ENCODE results near the gene IL10RB. TPM values are rescaled to one million over a fixed set of nuclear protein-coding genes. Genes with fewer than 3 reads are reported as not detected.

IL10RB gene
- total and polyA plus RNA-seq, 10 donors: 25.4 to 89.7 (median 55.3) TPM

- intact Hi-C loops (cut with DNase I; ENCODE audit: low total_unique reads): no loop called here
- Histone ChIP-seq H3K27ac (peak overlapping the region in 4 of 8 donors; percentile 30 to 43 (median 36)), H3K36me3 (no peaks in the 10 kb centered on the region), H3K4me1 (peaks cover 0 to 55% (median 15%) of the 10 kb centered on the region in 6 donors), H3K4me3 (no peak overlapping the region), H3K27me3 (replicated peaks in 1 of 7) (no peaks in the 10 kb centered on the region), H3K9me3 (peaks cover 0 to 3% (median 0%) of the 10 kb centered on the region in 8 donors)
- 29 to 46% (median 40%) methylated on average over 6 of the region's 6 CpGs for WGBS, 5 donors
- TF ChIP-seq POLR2AphosphoS5 (IDR thresholded peaks at IDR 0.05) (peak in 1 of 3 donors; percentile 60), CTCF (IDR thresholded peaks at IDR 0.05 in 8 of 11, conservative IDR thresholded peaks at IDR 0.05 in 3 of 11) (no peak)
- DNase-seq: no peak
Measured at GRCh38 chr21:33308586-33309490, 42.7 kb downstream of the IL10RB start.

- intact Hi-C loops (cut with DNase I; ENCODE audit: low total_unique reads): no loop called here
- WGBS, 5 donors: 86 to 100% (median 94%) methylated on average over 1 of the region's 1 CpG
- no peaks in the 10 kb centered on the region for H3K27me3 ChIP-seq (replicated peaks in 1 of 7)
- TF ChIP-seq POLR2AphosphoS5 (IDR thresholded peaks at IDR 0.05) (no peak), POLR2A (IDR thresholded peaks at IDR 0.05) (no peak), CTCF (IDR thresholded peaks at IDR 0.05 in 8 of 11, conservative IDR thresholded peaks at IDR 0.05 in 3 of 11) (no peak)
- DNase-seq: no peak
- peaks cover 0 to 3% (median 0%) of the 10 kb centered on the region in 8 donors for H3K9me3 ChIP-seq
- peak overlapping the region in 1 of 8 donors; percentile 34 for H3K27ac ChIP-seq
- peaks cover 0 to 46% (median 15%) of the 10 kb centered on the region in 6 donors for H3K4me1 ChIP-seq
- H3K4me3 ChIP-seq: no peak overlapping the region
- no peaks in the 10 kb centered on the region for H3K36me3 ChIP-seq
Measured at GRCh38 chr21:33309778-33310177, 43.6 kb downstream of the IL10RB start.

GRCh38 chr21:33312121-33312520 lies 46.0 kb downstream of the IL10RB start:
- WGBS, 5 donors: 63 to 72% (median 67%) methylated on average over 3 of the region's 3 CpGs
- H3K4me3 ChIP-seq: no peak overlapping the region
- peaks cover 0 to 3% (median 0%) of the 10 kb centered on the region in 8 donors for H3K9me3 ChIP-seq
- no peaks in the 10 kb centered on the region for H3K36me3 ChIP-seq
- H3K4me1 ChIP-seq: peaks cover 0 to 34% (median 10%) of the 10 kb centered on the region in 6 donors
- TF ChIP-seq POLR2AphosphoS5 (IDR thresholded peaks at IDR 0.05) (no peak), POLR2A (IDR thresholded peaks at IDR 0.05) (no peak), CTCF (IDR thresholded peaks at IDR 0.05 in 8 of 11, conservative IDR thresholded peaks at IDR 0.05 in 3 of 11) (no peak)
- intact Hi-C loops (cut with DNase I; ENCODE audit: low total_unique reads): no loop called here
- no peak for DNase-seq
- no peaks in the 10 kb centered on the region for H3K27me3 ChIP-seq (replicated peaks in 1 of 7)
- H3K27ac ChIP-seq: no peak overlapping the region

- TF ChIP-seq CTCF (IDR thresholded peaks at IDR 0.05 in 8 of 11, conservative IDR thresholded peaks at IDR 0.05 in 3 of 11) (no peak), POLR2A (IDR thresholded peaks at IDR 0.05) (no peak), POLR2AphosphoS5 (IDR thresholded peaks at IDR 0.05) (no peak)
- Histone ChIP-seq H3K36me3 (no peaks in the 10 kb centered on the region), H3K27me3 (replicated peaks in 1 of 7) (no peaks in the 10 kb centered on the region), H3K27ac (no peak overlapping the region), H3K9me3 (peaks cover 0 to 3% (median 0%) of the 10 kb centered on the region in 8 donors), H3K4me1 (peaks cover 0 to 29% (median 12%) of the 10 kb centered on the region in 6 donors), H3K4me3 (no peak overlapping the region)
- no peak for DNase-seq
- 72 to 99% (median 92%) methylated on average over 1 of the region's 1 CpG for WGBS, 5 donors
- intact Hi-C loops (cut with DNase I; ENCODE audit: low total_unique reads): no loop called here
Measured at GRCh38 chr21:33313183-33313582, 47.0 kb downstream of the IL10RB start.

All from spleen (tissue), 11 donors.